IMR-90 (cell line): ENCODE measurements around the gene USPL1.

Experiments used
- BHLHE40 ChIP-seq: fragments of 150-350 bp; IDR thresholded peaks from 2 replicates; pipeline ENCODE4 v1.6.1; 2016; ENCODE audit warnings: mild to moderate bottlenecking, low read depth, low read length
- CEBPB ChIP-seq: IDR thresholded peaks from 2 replicates; pipeline ENCODE4 v1.6.1; 2012; ENCODE audit warnings: low read depth, low read length, improper control_type of control experiment
- CHD1 ChIP-seq: IDR thresholded peaks from 2 replicates; pipeline ENCODE4 v1.6.1; 2012; ENCODE audit warnings: low read depth, low read length, improper control_type of control experiment
- POLR2A ChIP-seq: IDR thresholded peaks from 2 replicates; pipeline ENCODE4 v1.6.1; 2012; ENCODE audit warnings: mild to moderate bottlenecking, low read depth, low read length
- SMC3 ChIP-seq: fragments of 150-350 bp; IDR thresholded peaks from 2 replicates; pipeline ENCODE4 v1.6.1; 2016; ENCODE audit warnings: low read depth, mild to moderate bottlenecking, antibody characterized with exemption, low read length, moderate library complexity
- TF ChIP-seq, protein P1 (sequence below): conservative IDR thresholded peaks from 2 replicates; pipeline ENCODE4 v1.5.1; 2012; ENCODE audit warnings: mild to moderate bottlenecking, low read depth, low read length, improper control_type of control experiment
- TF ChIP-seq, protein P2 (sequence below): fragments of 150-350 bp; IDR thresholded peaks from 2 replicates; pipeline ENCODE4 v1.6.1; 2016; ENCODE audit warnings: low read depth, mild to moderate bottlenecking, low read length, moderate library complexity, borderline replicate concordance
- TF ChIP-seq, protein P3 (sequence below): fragments of 150-350 bp; IDR thresholded peaks from 2 replicates; pipeline ENCODE4 v1.6.1; 2017; ENCODE audit warnings: mild to moderate bottlenecking, antibody characterized with exemption, low read length, low read depth

DNA sequence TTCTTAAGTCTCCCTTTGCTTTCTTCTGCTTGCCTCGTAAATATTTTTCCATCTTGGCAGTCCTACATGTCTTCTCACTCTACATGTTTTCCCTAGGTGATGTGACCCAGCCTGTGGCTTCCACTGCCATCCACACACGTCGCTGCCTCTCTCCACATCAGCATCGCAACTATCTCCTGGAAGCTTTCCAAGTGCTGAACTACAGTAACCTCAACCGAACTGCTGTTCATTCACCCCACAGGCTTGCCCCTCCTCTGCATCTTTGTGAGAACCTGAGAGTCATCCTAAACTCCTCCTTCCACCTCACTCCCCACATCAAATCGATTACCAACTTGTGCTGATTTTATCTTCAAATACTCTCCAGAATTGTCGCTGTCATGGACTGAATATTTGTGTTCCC lies 41.2 kb upstream of the USPL1 start:
- TF ChIP-seq POLR2A, result no peak
- TF ChIP-seq, protein P1, sequence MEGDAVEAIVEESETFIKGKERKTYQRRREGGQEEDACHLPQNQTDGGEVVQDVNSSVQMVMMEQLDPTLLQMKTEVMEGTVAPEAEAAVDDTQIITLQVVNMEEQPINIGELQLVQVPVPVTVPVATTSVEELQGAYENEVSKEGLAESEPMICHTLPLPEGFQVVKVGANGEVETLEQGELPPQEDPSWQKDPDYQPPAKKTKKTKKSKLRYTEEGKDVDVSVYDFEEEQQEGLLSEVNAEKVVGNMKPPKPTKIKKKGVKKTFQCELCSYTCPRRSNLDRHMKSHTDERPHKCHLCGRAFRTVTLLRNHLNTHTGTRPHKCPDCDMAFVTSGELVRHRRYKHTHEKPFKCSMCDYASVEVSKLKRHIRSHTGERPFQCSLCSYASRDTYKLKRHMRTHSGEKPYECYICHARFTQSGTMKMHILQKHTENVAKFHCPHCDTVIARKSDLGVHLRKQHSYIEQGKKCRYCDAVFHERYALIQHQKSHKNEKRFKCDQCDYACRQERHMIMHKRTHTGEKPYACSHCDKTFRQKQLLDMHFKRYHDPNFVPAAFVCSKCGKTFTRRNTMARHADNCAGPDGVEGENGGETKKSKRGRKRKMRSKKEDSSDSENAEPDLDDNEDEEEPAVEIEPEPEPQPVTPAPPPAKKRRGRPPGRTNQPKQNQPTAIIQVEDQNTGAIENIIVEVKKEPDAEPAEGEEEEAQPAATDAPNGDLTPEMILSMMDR, result no peak
- TF ChIP-seq SMC3, result no peak
- no peak for TF ChIP-seq BHLHE40
- no peak for TF ChIP-seq CHD1
- TF ChIP-seq, protein P2, sequence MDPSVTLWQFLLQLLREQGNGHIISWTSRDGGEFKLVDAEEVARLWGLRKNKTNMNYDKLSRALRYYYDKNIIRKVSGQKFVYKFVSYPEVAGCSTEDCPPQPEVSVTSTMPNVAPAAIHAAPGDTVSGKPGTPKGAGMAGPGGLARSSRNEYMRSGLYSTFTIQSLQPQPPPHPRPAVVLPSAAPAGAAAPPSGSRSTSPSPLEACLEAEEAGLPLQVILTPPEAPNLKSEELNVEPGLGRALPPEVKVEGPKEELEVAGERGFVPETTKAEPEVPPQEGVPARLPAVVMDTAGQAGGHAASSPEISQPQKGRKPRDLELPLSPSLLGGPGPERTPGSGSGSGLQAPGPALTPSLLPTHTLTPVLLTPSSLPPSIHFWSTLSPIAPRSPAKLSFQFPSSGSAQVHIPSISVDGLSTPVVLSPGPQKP, result no peak
- TF ChIP-seq, protein P3, sequence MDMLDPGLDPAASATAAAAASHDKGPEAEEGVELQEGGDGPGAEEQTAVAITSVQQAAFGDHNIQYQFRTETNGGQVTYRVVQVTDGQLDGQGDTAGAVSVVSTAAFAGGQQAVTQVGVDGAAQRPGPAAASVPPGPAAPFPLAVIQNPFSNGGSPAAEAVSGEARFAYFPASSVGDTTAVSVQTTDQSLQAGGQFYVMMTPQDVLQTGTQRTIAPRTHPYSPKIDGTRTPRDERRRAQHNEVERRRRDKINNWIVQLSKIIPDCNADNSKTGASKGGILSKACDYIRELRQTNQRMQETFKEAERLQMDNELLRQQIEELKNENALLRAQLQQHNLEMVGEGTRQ, result no peak
- no peak for TF ChIP-seq CEBPB
